GM12875 (cell line): Measurements from ENCODE around the gene AHDC1.
A peak's percentile ranks its signal among the peaks of the same experiment; 100 is the strongest.
"Not testable (repeated sequence)": the region's sequence is repeated elsewhere in the genome, so short reads cannot be mapped to it uniquely, and the experiment has no call there.

ENCODE experiments used
- H3K4me3 ChIP-seq: one replicate; pipeline ENCODE4 v1.5.1; 2011; ENCODE audit warnings: low read depth, low read length, control low read depth
- TF ChIP-seq, protein P1 (sequence below): IDR thresholded peaks from 2 replicates; pipeline ENCODE4 v1.5.1; 2011; ENCODE audit warnings: low read depth, mild to moderate bottlenecking, control low read depth, inconsistent platforms, low read length, moderate library complexity, borderline replicate concordance; ENCODE audit not compliant: insufficient read depth

AHDC1 gene

DNA sequence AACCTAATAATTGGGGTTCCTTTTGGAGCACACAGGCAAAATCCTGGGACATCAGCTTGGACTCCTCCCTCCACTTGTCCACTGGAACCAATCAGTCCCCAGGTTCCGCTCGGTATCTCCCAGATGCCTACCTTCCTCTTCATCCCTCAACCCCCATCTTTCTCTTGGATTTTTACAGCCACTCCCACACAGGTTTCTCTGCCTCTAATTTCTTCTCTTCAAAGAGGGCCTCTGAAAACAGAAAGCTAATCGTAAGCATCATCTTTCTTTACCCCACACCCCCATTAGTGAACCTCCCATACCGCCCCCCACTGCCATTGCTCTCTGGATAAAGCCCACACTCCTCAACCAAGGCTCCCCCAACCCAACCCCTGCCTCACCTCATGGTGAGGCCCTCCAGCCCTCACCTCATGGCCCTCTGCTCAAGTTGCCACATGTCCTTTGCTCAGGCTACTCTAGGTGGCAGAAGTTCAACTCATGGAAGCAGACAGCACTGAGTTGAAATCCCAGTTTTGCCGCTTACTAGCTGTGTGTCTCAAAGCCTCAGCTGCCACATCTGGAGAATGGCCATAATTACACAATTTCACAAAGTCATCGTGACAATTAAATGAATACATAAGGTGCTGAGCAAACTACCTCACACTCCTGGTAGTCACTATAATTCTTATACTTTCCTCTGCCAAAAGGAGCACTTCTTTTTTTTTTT is 95.8 kb downstream of the AHDC1 start:
- H3K4me3 ChIP-seq, result no peak overlapping the region
- TF ChIP-seq, protein P1, sequence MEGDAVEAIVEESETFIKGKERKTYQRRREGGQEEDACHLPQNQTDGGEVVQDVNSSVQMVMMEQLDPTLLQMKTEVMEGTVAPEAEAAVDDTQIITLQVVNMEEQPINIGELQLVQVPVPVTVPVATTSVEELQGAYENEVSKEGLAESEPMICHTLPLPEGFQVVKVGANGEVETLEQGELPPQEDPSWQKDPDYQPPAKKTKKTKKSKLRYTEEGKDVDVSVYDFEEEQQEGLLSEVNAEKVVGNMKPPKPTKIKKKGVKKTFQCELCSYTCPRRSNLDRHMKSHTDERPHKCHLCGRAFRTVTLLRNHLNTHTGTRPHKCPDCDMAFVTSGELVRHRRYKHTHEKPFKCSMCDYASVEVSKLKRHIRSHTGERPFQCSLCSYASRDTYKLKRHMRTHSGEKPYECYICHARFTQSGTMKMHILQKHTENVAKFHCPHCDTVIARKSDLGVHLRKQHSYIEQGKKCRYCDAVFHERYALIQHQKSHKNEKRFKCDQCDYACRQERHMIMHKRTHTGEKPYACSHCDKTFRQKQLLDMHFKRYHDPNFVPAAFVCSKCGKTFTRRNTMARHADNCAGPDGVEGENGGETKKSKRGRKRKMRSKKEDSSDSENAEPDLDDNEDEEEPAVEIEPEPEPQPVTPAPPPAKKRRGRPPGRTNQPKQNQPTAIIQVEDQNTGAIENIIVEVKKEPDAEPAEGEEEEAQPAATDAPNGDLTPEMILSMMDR, result 0 out of 2 replicates have a peak, but pooled peaks have one; percentile 4

DNA sequence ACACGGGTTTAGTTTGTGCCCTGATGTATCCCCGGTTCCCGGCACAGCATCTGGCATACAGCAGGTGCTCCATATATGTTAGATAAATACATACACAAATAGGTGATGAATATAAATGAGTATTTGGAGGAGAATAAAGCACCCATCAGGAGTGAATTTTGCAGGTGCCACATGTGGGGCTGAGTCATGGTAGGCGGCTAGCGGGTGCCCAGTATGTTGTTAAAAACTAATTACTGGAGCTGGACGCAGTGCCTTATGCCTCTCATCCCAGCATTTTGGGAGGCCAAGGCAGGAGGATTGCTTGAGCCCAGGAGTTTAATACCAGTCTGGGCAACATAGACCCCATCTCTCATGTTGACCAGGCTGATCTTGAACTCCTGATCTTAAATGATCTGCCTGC is 97.2 kb downstream of the AHDC1 start:
- TF ChIP-seq, protein P1, result no peak
- H3K4me3 ChIP-seq, result no peak overlapping the region

DNA sequence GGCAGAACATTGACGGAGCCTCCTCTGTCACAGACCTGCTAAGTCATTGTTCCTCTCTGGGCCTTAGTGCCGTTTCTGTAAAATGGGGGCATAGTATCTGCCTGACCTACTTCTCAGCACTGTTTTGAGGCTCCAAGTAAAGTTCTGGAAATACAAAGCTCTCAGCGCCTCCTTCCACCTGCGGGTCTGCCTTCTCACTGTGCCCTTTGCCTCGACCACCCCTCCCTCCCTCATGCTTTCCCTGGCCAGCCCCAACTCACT is 98.6 kb downstream of the AHDC1 start:
- no peak overlapping the region for H3K4me3 ChIP-seq
- TF ChIP-seq, protein P1, result no peak

DNA sequence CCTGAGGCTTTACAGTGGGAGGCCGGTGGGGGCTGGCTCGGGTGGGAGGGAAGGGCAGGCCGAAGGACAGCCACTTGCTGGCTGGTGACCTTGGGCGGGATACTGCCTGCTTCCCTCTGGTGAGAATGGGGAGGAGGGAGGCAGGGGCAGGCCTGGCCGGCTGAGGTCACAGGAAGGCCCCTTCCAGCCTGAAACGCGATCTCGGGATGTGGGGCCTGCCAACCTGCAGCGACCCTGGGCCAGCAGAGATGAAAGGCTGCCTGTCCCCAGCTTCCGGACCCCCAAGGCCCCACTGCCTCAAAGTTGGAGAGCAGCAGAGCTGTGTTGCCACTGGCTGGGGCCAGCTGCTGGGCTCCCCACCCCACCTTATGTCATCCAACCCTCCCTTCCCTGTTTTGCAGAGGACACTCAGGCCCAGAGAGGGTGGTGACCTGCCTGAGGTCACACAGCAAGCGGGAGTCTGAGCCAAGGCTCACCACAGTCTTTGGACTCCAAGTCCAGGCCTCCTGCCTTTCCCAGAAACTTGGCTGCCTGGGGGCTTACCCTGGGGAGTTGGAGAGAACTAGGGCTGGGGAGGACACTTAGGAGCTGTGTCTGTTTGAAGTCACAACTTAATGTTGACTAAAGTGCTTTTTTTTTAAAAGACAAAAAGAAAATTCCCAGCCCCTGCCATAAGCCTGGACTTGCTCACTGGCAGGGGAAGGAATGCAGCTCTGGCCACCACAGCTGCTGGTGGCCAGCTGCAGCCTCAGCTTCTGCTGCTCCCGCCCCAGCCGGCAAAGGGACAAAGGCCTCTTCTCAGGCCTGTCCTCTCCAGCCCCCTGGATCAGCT is 99.1 kb downstream of the AHDC1 start:
- no peak overlapping the region for H3K4me3 ChIP-seq
- TF ChIP-seq, protein P1, result no peak

DNA sequence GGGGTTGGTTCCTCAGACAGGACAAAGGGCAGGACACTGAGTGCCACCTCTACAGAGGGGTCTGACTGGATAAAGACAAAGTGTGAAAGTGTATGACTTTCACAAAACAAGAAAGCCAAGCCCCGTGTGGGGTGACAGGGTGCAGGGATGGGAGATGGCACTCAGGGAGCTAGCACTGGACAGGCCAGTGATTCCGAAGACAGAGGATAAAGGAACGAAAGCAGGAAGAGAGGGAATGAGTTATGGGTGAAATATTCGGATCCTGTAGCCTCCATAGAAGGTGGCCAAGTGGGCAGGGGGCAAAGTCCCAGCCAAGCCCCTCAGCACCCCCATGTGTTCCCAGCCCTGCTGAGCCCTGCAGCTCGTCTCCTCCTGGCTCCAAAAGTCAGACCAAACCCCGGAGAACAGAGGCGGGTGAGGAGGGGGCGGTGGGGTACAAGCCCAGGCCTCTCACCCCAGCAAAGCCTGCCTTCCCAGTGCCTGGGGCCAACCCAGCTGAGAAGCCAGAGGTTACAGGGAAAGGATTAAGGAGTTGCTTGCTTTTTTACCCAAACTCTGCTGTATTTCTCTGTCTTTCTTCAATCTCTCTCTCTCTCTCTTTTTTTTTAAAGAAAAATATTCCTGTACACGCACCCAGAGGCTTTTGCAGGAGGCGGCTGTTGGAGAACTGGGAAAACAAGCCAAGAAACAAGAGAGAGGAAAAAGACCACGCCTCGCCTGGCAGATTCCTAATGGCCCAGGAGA is 99.9 kb downstream of the AHDC1 start:
- H3K4me3 ChIP-seq, result no peak overlapping the region
- TF ChIP-seq, protein P1, result no peak

DNA sequence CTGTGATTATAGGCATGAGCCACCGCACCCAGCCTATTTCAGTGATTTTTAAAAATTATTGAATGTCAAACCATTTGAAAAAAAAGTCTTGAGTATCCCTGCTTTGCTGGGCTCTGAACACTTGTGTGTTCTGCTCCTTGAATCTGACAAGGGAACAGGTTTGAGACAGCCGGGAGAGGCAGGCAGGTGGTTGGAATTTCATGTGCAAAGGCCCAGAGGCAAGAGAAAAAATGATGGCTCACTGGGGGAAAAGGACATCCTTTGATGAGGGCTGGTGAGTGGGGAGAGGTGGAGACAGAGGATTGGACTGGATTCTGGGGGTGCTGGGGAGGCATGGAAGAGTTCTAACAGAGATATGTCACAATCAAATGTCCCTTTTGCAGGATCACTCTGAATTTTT is 100.9 kb downstream of the AHDC1 start:
- H3K4me3 ChIP-seq, result no peak overlapping the region
- TF ChIP-seq, protein P1, result no peak

DNA sequence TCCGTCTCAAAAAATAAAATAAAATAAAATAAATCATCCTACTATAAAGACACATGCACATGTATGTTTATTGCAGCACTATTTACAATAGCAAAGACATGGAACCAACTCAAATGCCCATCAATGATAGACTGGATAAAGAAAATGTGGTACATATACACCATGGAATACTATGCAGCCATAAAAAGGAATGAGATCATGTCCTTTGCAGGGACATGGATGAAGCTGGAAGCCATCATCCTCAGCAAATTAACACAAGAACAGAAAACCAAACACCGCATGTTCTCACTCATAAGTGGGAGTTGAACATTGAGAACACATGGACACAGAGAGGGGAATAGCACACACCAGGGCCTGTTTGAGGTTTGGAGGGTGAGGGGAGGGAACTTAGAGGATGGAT is 102.8 kb downstream of the AHDC1 start:
- not testable (repeated sequence) for H3K4me3 ChIP-seq
